HepG2 (cell line): ENCODE data around the gene KIAA1958. TPM values are rescaled to one million over a fixed set of nuclear protein-coding genes. Genes with fewer than 3 reads are reported as not detected.

ENCODE experiments used
- FOXK1 ChIP-seq: sonication (generic); formaldehyde crosslinking; IDR thresholded peaks from 2 replicates; pipeline ENCODE4 v1.4.0; 2020; ENCODE audit warnings: low read depth, missing genetic modification reagents, borderline replicate concordance
- KLF11 ChIP-seq: IDR thresholded peaks from 2 replicates; pipeline ENCODE4 v1.6.1; 2016; ENCODE audit warnings: missing compliant biosample characterization
- PHF8 ChIP-seq: sonication (generic); formaldehyde crosslinking; IDR thresholded peaks from 2 replicates; pipeline ENCODE4 v1.5.0; 2020; ENCODE audit warnings: missing genetic modification reagents
- RNF2 ChIP-seq: fragments of 450-650 bp; conservative IDR thresholded peaks from 2 replicates; pipeline ENCODE4 v1.6.1; 2016; ENCODE audit warnings: low read depth
- SNRNP70 ChIP-seq: fragments of 200-400 bp; formaldehyde crosslinking; IDR thresholded peaks from 2 replicates; pipeline ENCODE4 v1.6.1; 2017; ENCODE audit warnings: mild to moderate bottlenecking, low read depth, low read length, moderate library complexity
- ZBTB3 ChIP-seq: sonication (generic); formaldehyde crosslinking; IDR thresholded peaks from 2 replicates; pipeline ENCODE4 v1.4.0; 2020; ENCODE audit warnings: low read depth, mild to moderate bottlenecking, moderate library complexity, missing genetic modification reagents, borderline replicate concordance
- polyA plus RNA-seq, 8 experiments: library from polyadenylated mRNA; depleted of rRNA in 3 of 8; stranded (reverse) in 7 of 8; unstranded in 1 of 8; fragments of >200 nt; fragmentation: Illumina TruSeq in 4 of 8; extraction: Trizol in 4 of 8; gene quantifications; 2 replicates each; pipeline versions ENCODE4 v1.2.1 to v1.2.3, GENCODE V29; 2011 to 2016; ENCODE audit warnings: low read depth in 4 of 8, missing spikeins in 1 of 8, mixed read lengths in 1 of 8; ENCODE audit not compliant: insufficient read depth in 1 of 8
- total RNA-seq, 5 experiments: library from RNA; depleted of rRNA; stranded (reverse); fragments of >200 nt; fragmentation: Illumina TruSeq; extraction: Trizol; gene quantifications; 2 replicates each; pipeline ENCODE4 v1.2.3, GENCODE V29; 2016; ENCODE audit warnings: low read depth in 1 of 5
- TF ChIP-seq, protein P1 (sequence below): sonication (generic); formaldehyde crosslinking; IDR thresholded peaks from 2 replicates; pipeline ENCODE4 v1.4.0; 2020; ENCODE audit warnings: mild to moderate bottlenecking, missing genetic modification reagents
- TF ChIP-seq, protein P2 (sequence below): sonication (generic); formaldehyde crosslinking; IDR thresholded peaks from 2 replicates; pipeline ENCODE4 v1.4.0; 2020; ENCODE audit warnings: missing genetic modification reagents
- TF ChIP-seq, protein P3 (sequence below): sonication (generic); formaldehyde crosslinking; IDR thresholded peaks from 2 replicates; pipeline ENCODE4 v1.9.0; 2021; ENCODE audit warnings: missing genetic modification reagents, borderline replicate concordance

Gene KIAA1958
- total and polyA plus RNA-seq, 2 of the 13 experiments (the other 11 are each of a cell fraction or from before 2014, with no cell fraction given), result 8.5 to 10.3 TPM

DNA sequence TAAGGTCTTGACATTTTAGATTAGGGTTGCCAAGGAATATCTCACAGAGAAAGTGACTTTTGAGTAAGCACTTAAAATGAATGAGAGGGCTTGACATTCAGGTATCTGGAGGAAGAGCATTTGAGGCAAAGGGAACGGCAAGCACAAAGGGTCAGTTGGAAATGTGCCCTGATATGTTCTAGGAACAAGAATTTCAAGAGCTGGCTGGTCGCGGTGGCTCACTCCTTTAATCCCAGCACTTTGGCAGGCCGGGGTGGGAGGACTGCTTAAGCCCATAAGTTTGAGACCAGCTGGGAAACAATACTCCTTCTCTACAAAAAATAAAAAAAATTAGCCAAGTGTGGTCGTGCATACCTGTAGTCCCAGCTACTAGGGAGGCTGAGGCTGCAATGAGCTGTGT is 16.5 kb downstream of the KIAA1958 start (continued):
- TF ChIP-seq, protein P1, sequence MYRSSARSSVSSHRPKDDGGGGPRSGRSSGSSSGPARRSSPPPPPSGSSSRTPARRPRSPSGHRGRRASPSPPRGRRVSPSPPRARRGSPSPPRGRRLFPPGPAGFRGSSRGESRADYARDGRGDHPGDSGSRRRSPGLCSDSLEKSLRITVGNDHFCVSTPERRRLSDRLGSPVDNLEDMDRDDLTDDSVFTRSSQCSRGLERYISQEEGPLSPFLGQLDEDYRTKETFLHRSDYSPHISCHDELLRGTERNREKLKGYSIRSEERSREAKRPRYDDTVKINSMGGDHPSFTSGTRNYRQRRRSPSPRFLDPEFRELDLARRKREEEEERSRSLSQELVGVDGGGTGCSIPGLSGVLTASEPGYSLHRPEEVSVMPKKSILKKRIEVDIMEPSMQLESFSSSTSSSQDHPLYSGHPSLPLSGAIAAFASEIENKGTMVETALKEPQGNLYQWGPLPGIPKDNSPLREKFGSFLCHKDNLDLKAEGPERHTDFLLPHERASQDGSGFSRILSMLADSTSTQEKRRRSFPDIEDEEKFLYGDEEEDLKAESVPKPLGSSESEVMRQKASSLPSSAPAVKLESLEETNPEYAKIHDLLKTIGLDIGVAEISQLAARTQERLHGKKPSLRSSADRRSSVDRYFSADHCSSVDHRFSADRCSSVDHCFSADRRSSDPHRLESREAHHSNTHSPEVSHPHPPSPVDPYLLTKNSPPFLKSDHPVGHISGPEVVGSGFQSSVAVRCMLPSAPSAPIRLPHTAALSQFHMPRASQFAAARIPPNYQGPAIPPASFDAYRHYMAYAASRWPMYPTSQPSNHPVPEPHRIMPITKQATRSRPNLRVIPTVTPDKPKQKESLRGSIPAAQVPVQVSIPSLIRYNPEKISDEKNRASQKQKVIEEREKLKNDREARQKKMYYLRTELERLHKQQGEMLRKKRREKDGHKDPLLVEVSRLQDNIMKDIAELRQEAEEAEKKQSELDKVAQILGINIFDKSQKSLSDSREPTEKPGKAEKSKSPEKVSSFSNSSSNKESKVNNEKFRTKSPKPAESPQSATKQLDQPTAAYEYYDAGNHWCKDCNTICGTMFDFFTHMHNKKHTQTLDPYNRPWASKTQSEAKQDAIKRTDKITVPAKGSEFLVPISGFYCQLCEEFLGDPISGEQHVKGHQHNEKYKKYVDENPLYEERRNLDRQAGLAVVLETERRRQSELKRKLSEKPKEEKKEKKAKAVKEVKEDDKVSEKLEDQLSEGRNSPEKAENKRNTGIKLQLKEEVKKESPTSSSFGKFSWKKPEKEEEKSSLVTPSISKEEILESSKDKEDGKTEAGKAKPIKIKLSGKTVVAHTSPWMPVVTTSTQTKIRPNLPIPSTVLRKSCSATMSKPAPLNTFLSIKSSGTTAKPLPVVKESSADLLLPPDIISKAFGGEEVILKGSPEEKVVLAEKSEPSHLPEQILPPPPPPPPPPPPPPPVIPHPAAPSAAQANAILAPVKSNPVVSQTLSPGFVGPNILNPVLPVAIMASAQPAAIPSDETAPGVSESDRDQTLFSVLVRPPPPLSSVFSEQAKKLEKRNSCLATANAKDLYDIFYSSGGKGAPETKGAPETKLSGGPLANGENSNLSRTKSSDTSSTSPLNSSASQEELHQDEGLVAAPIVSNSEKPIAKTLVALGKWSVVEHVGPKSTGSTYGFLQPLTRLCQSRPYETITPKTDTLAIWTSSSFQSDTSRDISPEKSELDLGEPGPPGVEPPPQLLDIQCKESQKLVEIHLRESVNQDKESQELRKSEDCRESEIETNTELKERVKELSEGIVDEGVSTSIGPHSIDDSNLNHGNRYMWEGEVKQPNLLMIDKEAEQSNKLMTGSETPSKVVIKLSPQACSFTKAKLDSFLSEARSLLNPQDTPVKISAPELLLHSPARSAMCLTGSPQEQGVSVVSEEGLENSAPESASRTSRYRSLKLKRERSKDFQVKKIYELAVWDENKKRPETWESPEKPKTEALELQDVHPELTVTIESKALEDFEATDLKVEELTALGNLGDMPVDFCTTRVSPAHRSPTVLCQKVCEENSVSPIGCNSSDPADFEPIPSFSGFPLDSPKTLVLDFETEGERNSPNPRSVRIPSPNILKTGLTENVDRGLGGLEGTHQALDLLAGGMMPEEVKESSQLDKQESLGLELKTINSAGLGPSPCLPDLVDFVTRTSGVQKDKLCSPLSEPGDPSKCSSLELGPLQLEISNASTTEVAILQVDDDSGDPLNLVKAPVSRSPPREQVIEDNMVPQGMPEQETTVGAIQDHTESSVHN (CRISPR knock-in tag), result no peak
- TF ChIP-seq PHF8 (no peak), SNRNP70 (no peak), KLF11 (CRISPR knock-in tag) (no peak), FOXK1 (CRISPR knock-in tag) (no peak), RNF2 (no peak), ZBTB3 (CRISPR knock-in tag) (no peak)
- TF ChIP-seq, protein P2, sequence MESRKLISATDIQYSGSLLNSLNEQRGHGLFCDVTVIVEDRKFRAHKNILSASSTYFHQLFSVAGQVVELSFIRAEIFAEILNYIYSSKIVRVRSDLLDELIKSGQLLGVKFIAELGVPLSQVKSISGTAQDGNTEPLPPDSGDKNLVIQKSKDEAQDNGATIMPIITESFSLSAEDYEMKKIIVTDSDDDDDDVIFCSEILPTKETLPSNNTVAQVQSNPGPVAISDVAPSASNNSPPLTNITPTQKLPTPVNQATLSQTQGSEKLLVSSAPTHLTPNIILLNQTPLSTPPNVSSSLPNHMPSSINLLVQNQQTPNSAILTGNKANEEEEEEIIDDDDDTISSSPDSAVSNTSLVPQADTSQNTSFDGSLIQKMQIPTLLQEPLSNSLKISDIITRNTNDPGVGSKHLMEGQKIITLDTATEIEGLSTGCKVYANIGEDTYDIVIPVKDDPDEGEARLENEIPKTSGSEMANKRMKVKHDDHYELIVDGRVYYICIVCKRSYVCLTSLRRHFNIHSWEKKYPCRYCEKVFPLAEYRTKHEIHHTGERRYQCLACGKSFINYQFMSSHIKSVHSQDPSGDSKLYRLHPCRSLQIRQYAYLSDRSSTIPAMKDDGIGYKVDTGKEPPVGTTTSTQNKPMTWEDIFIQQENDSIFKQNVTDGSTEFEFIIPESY (CRISPR knock-in tag), result no peak
- TF ChIP-seq, protein P3, sequence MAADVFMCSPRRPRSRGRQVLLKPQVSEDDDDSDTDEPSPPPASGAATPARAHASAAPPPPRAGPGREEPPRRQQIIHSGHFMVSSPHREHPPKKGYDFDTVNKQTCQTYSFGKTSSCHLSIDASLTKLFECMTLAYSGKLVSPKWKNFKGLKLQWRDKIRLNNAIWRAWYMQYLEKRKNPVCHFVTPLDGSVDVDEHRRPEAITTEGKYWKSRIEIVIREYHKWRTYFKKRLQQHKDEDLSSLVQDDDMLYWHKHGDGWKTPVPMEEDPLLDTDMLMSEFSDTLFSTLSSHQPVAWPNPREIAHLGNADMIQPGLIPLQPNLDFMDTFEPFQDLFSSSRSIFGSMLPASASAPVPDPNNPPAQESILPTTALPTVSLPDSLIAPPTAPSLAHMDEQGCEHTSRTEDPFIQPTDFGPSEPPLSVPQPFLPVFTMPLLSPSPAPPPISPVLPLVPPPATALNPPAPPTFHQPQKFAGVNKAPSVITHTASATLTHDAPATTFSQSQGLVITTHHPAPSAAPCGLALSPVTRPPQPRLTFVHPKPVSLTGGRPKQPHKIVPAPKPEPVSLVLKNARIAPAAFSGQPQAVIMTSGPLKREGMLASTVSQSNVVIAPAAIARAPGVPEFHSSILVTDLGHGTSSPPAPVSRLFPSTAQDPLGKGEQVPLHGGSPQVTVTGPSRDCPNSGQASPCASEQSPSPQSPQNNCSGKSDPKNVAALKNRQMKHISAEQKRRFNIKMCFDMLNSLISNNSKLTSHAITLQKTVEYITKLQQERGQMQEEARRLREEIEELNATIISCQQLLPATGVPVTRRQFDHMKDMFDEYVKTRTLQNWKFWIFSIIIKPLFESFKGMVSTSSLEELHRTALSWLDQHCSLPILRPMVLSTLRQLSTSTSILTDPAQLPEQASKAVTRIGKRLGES, result no peak
